GM12878 (cell line): ENCODE data around the gene LGALS4. TPM values are rescaled to one million over a fixed set of nuclear protein-coding genes. Genes with fewer than 3 reads are reported as not detected.

Experiments used
- ATAC-seq: fragments of 200-7000 bp; cut with Tn5 transposase; 3 replicates; pipeline ENCODE4 v1.9.1; 2020; ENCODE audit warnings: mild to moderate bottlenecking, moderate library complexity
- BruUV-seq: library from RNA; stranded (reverse); fragments of 400-500 nt; replicated peaks from 2 replicates; lab custom pipeline; 2021; lab: Mats Ljungman, UMichigan
- CTCF ChIA-PET: fragments of 300-600 bp; sonication (Branson Sonifier 250); formaldehyde crosslinking; extraction: SDS; loops from one replicate; lab custom pipeline; 2021; ENCODE audit warnings: inconsistent platforms; lab: Yijun Ruan, JAX
- POLR2A ChIA-PET: fragments of 350-600 bp; formaldehyde crosslinking; extraction: SDS; loops from one replicate; lab custom pipeline; 2021; ENCODE audit warnings: inconsistent platforms; lab: Charles Lee
- RAD21 ChIA-PET: fragments of 300-600 bp; sonication (Branson Sonifier 250); formaldehyde crosslinking; loops from one replicate; lab custom pipeline; 2023; ENCODE audit warnings: antibody characterized with exemption; ENCODE audit not compliant: unreplicated experiment; lab: Charles Lee
- SMC1A ChIA-PET: fragments of 300-600 bp; sonication (Branson Sonifier 250); formaldehyde crosslinking; loops from one replicate; lab custom pipeline; 2023; ENCODE audit not compliant: unreplicated experiment, uncharacterized antibody; lab: Charles Lee
- DNase-seq: peaks from one replicate; pipeline ENCODE4 v3.0.0-alpha.2; 2011; ENCODE audit warnings: low read depth, low spot score
- FAIRE-seq: peaks from 3 replicates; lab custom pipeline; 2011; peaks lifted over from hg19 to GRCh38; lab: Jason Lieb, UNC
- H2AFZ ChIP-seq: 2 replicates; pipeline ENCODE4 v1.6.0; 2011; ENCODE audit warnings: low read depth, low read length, control low read depth; ENCODE audit not compliant: control insufficient read depth
- H3K27ac ChIP-seq: 2 replicates; pipeline ENCODE4 v1.5.1; 2011; ENCODE audit warnings: control low read depth; ENCODE audit not compliant: control insufficient read depth, insufficient read depth
- H3K27me3 ChIP-seq, 2 experiments: replicated peaks in 1 of 2; 2 replicates each; pipeline versions ENCODE4 v1.6.0 to v1.6.1; 2011; ENCODE audit warnings: low read length in 1 of 2; ENCODE audit not compliant: control insufficient read depth in 2 of 2, insufficient read depth in 2 of 2
- H3K36me3 ChIP-seq, 2 experiments: 2 replicates each; pipeline ENCODE4 v1.5.1; 2011; ENCODE audit warnings: low read length in 1 of 2; ENCODE audit not compliant: control insufficient read depth in 2 of 2, insufficient read depth in 2 of 2
- H3K4me1 ChIP-seq: 2 replicates; pipeline ENCODE4 v1.6.1; 2011; ENCODE audit warnings: mild to moderate bottlenecking, low read length, moderate library complexity, mixed read lengths; ENCODE audit not compliant: control insufficient read depth, insufficient read depth
- H3K4me2 ChIP-seq: 2 replicates; pipeline ENCODE4 v1.6.0; 2011; ENCODE audit warnings: control low read depth; ENCODE audit not compliant: control insufficient read depth, insufficient read depth
- H3K4me3 ChIP-seq: fragments of 200-600 bp; sonication (generic); 2 replicates; pipeline ENCODE4 v1.5.1; 2016
- H3K79me2 ChIP-seq: 2 replicates; pipeline ENCODE4 v1.6.0; 2011; ENCODE audit warnings: low read length; ENCODE audit not compliant: control insufficient read depth, insufficient read depth
- H3K9ac ChIP-seq: 2 replicates; pipeline ENCODE4 v1.8.0; 2011; ENCODE audit warnings: low read length, control low read depth, mixed read lengths; ENCODE audit not compliant: control insufficient read depth, insufficient read depth
- H3K9me3 ChIP-seq: replicated peaks from 3 replicates; pipeline ENCODE4 v1.5.1; 2011; ENCODE audit warnings: mild to moderate bottlenecking, low read length; ENCODE audit not compliant: control insufficient read depth, insufficient read depth
- H4K20me1 ChIP-seq: 2 replicates; pipeline ENCODE4 v1.6.0; 2011; ENCODE audit not compliant: control insufficient read depth, insufficient read depth
- MYC ChIP-seq: IDR thresholded peaks from 2 replicates; pipeline ENCODE4 v1.6.1; 2011; ENCODE audit warnings: mild to moderate bottlenecking, low read length, moderate library complexity, inconsistent platforms; ENCODE audit not compliant: insufficient read depth, insufficient replicate concordance, insufficient read length, severe bottlenecking
- POLR2A ChIP-seq: IDR thresholded peaks from 2 replicates; pipeline ENCODE4 v1.6.1; 2011; ENCODE audit warnings: low read depth, mild to moderate bottlenecking, low read length
- POLR2AphosphoS2 ChIP-seq: IDR thresholded peaks from 2 replicates; pipeline ENCODE4 v1.6.1; 2011; ENCODE audit warnings: low read depth, mild to moderate bottlenecking, low read length, improper control_type of control experiment, moderate library complexity
- RELA ChIP-seq: fragments of 450-650 bp; IDR thresholded peaks from 2 replicates; pipeline ENCODE4 v1.8.0; 2014; ENCODE audit warnings: borderline replicate concordance; ENCODE audit not compliant: partially characterized antibody
- STAT3 ChIP-seq: IDR thresholded peaks from 2 replicates; pipeline ENCODE4 v1.6.1; 2011; ENCODE audit warnings: low read depth, low read length, improper control_type of control experiment
- TCF3 ChIP-seq: IDR thresholded peaks from 2 replicates; pipeline ENCODE4 v1.6.1; 2012; ENCODE audit warnings: low read depth, mild to moderate bottlenecking, low read length, borderline replicate concordance; ENCODE audit not compliant: insufficient read depth
- WGBS: methylation state at CpG from one replicate; pipeline ENCODE4 v1.1.6; 2016; ENCODE audit warnings: low lambda C conversion rate; ENCODE audit not compliant: insufficient replicate concordance, insufficient coverage; ENCODE audit errors: missing lambda C conversion rate; 5-methylcytosine and 5-hydroxymethylcytosine counted together
- in situ Hi-C: fragments of 300-500 bp; cut with MboI; formaldehyde crosslinking; loops from 9 replicates; pipeline ENCODE4 v1.14.3; 2018; ENCODE audit warnings: mixed read lengths
- intact Hi-C: fragments of 100-400 bp; cut with micrococcal nuclease; formaldehyde crosslinking; loops from one replicate; pipeline ENCODE4 v1.14.2; 2022; ENCODE audit not compliant: unreplicated experiment
- polyA plus RNA-seq, 11 experiments: library from polyadenylated mRNA; depleted of rRNA in 4 of 11; unstranded in 6 of 11; stranded (reverse) in 5 of 11; fragments of >200 nt; fragmentation: Nextera tagmentation in 4 of 11; fragmentation: Illumina TruSeq in 1 of 11; extraction: Ambion mirVana in 4 of 11; extraction: Trizol in 1 of 11; gene quantifications; 1 replicate in 1 of 11; 2 replicates in 10 of 11; pipeline versions ENCODE4 v1.2.1 to v1.2.3, GENCODE V29; 2011 to 2016; ENCODE audit warnings: inconsistent platforms in 2 of 11, missing spikeins in 2 of 11, low read depth in 1 of 11
- total RNA-seq, 4 experiments: library from RNA; depleted of rRNA in 3 of 4; stranded (reverse); fragments of >200 nt in 3 of 4; fragmentation: Illumina TruSeq in 1 of 4; extraction: Trizol in 1 of 4; gene quantifications; 2 replicates each; pipeline versions ENCODE4 v1.2.1 to v1.2.3, GENCODE V29; 2013 to 2021
- TF ChIP-seq, protein P1 (sequence below): IDR thresholded peaks from 2 replicates; pipeline ENCODE4 v1.6.1; 2012; ENCODE audit warnings: low read depth, low read length, improper control_type of control experiment
- TF ChIP-seq, protein P2 (sequence below): fragments of 450-650 bp; IDR thresholded peaks from 2 replicates; pipeline ENCODE4 v1.6.1; 2017; ENCODE audit warnings: mild to moderate bottlenecking
- TF ChIP-seq, protein P3 (sequence below): fragments of 450-650 bp; IDR thresholded peaks from 2 replicates; pipeline ENCODE4 v1.6.1; 2018; ENCODE audit warnings: mild to moderate bottlenecking, low read depth, moderate library complexity; ENCODE audit not compliant: partially characterized antibody

Gene LGALS4
- total and polyA plus RNA-seq, 10 of the 15 experiments (the other 5 are each of a cell fraction or from before 2014, with no cell fraction given) = 0.13 to 2.1 (median 0.26) TPM; not detected in 4

DNA sequence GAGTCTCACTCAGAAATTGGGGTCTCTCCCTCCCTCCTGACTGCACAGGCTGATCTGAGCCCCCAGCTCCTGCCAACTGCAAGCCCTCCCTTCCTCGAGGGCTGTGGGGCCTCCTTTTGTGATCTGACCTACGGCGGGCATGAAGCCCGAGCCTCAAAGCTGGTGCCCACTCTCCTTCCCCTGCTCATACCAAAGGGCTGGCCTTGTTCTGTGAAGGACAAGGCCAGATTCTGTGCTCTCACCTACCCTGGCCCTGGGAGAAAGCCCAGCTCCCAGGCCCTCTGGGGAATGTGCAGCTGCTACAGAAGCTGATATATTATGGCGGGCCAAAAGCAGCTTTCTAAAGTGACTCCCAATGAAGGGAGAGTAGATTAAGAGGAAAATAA, 27.8 kb upstream of the LGALS4 start:
- H3K36me3 ChIP-seq = peaks cover 53 to 74% of the 10 kb centered on the region in 2 experiments
- RAD21 ChIA-PET = no interaction called here
- no TSS peak for BruUV-seq
- SMC1A ChIA-PET = no interaction called here
- H3K27ac ChIP-seq = no peak overlapping the region
- DNase-seq = no peak
- in situ Hi-C loops = no loop called here
- H2AFZ ChIP-seq = no peak overlapping the region
- POLR2A ChIA-PET = interaction anchor here (0.6 to 0.7 kb wide), 2 partner anchors 8 to 9 kb away, joined by 3 read pairs; no protein-coding TSS in a partner anchor
- H3K9ac ChIP-seq = no peak overlapping the region
- peaks cover 25% of the 10 kb centered on the region for H3K79me2 ChIP-seq
- H3K4me2 ChIP-seq = no peak overlapping the region
- CTCF ChIA-PET = interaction anchor here (1.1 kb wide), 1 partner anchor 29 kb away, joined by 3 read pairs; no protein-coding TSS in a partner anchor
- no peaks in the 10 kb centered on the region for H3K9me3 ChIP-seq
- H3K4me1 ChIP-seq = peaks cover 23% of the 10 kb centered on the region
- no peak for FAIRE-seq
- H3K4me3 ChIP-seq = no peak overlapping the region
- peaks cover 6% of the 10 kb centered on the region for H4K20me1 ChIP-seq
- TF ChIP-seq MYC = no peak
- TF ChIP-seq POLR2A = peak; percentile 49; the same call in 1 of the 2 replicates
- TF ChIP-seq, protein P1, sequence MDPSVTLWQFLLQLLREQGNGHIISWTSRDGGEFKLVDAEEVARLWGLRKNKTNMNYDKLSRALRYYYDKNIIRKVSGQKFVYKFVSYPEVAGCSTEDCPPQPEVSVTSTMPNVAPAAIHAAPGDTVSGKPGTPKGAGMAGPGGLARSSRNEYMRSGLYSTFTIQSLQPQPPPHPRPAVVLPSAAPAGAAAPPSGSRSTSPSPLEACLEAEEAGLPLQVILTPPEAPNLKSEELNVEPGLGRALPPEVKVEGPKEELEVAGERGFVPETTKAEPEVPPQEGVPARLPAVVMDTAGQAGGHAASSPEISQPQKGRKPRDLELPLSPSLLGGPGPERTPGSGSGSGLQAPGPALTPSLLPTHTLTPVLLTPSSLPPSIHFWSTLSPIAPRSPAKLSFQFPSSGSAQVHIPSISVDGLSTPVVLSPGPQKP = no peak
- H3K27me3 ChIP-seq = no peaks in the 10 kb centered on the region
- 96% methylated on average over 5 of the region's 5 CpGs for WGBS
- intact Hi-C loops = no loop called here
- ATAC-seq = no peak

DNA sequence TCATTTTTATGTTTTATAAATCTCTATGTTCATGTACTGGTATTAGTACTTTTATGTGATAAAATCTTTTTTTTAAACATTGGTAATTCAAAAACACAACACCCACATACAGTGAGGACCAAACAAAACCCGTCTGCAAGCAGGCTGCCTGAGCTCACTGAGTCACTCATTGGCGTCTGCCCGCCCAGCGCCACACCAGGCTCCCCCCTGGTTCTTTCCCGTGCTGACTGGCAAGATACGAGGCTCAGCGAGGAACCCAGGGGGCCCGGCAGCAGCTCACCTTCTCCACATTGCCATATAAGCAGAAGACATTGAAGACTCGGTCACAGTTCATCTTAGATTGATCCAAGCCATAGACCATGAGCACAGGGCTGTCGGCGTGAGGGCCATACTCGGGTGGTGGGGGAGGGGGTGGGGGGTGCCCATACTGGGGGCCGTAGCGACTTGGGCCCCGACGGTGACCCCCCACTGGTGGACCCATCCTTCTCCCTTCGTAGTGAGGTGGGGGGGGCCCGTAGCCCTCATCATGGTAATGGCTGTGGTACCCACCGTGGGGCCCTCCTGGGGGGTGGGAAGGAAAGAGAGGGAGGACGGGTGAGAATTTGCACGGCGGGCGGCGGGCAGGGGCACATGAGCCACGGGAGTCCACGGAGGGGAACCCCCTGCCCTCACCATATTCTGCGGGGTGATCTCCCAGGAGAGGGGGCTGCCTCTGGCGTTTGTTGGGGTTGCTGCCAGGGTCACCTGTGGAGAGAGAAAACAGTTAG, 27.3 kb upstream of the LGALS4 start:
- DNase-seq = no peak
- no peak overlapping the region for H3K27ac ChIP-seq
- in situ Hi-C loops = no loop called here
- peaks cover 6% of the 10 kb centered on the region for H4K20me1 ChIP-seq
- peaks cover 20% of the 10 kb centered on the region for H3K4me1 ChIP-seq
- H3K4me2 ChIP-seq = no peak overlapping the region
- H3K4me3 ChIP-seq = no peak overlapping the region
- intact Hi-C loops = loop anchor here (10.0 kb wide), 2 partner anchors 45 to 295 kb away; no protein-coding TSS in a partner anchor
- H2AFZ ChIP-seq = no peak overlapping the region
- H3K79me2 ChIP-seq = peaks cover 20% of the 10 kb centered on the region
- 85% methylated on average over 22 of the region's 28 CpGs for WGBS
- ChIA-PET RAD21 (no interaction called here), POLR2A (interaction anchor here (0.6 kb wide), 1 partner anchor 7 kb away, joined by 3 read pairs; no protein-coding TSS in a partner anchor), SMC1A (no interaction called here), CTCF (interaction anchor here (1.1 kb wide), 1 partner anchor 29 kb away, joined by 3 read pairs; no protein-coding TSS in a partner anchor)
- no peak for FAIRE-seq
- H3K9ac ChIP-seq = no peak overlapping the region
- peaks cover 52 to 70% of the 10 kb centered on the region in 2 experiments for H3K36me3 ChIP-seq
- BruUV-seq = no TSS peak
- no peaks in the 10 kb centered on the region for H3K9me3 ChIP-seq
- no peak for ATAC-seq
- H3K27me3 ChIP-seq = no peaks in the 10 kb centered on the region
- TF ChIP-seq TCF3 = no peak
- peak; percentile 49; the same call in 1 of the 2 replicates for TF ChIP-seq POLR2AphosphoS2
- TF ChIP-seq, protein P2, sequence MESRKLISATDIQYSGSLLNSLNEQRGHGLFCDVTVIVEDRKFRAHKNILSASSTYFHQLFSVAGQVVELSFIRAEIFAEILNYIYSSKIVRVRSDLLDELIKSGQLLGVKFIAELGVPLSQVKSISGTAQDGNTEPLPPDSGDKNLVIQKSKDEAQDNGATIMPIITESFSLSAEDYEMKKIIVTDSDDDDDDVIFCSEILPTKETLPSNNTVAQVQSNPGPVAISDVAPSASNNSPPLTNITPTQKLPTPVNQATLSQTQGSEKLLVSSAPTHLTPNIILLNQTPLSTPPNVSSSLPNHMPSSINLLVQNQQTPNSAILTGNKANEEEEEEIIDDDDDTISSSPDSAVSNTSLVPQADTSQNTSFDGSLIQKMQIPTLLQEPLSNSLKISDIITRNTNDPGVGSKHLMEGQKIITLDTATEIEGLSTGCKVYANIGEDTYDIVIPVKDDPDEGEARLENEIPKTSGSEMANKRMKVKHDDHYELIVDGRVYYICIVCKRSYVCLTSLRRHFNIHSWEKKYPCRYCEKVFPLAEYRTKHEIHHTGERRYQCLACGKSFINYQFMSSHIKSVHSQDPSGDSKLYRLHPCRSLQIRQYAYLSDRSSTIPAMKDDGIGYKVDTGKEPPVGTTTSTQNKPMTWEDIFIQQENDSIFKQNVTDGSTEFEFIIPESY = no peak
- TF ChIP-seq, protein P3, sequence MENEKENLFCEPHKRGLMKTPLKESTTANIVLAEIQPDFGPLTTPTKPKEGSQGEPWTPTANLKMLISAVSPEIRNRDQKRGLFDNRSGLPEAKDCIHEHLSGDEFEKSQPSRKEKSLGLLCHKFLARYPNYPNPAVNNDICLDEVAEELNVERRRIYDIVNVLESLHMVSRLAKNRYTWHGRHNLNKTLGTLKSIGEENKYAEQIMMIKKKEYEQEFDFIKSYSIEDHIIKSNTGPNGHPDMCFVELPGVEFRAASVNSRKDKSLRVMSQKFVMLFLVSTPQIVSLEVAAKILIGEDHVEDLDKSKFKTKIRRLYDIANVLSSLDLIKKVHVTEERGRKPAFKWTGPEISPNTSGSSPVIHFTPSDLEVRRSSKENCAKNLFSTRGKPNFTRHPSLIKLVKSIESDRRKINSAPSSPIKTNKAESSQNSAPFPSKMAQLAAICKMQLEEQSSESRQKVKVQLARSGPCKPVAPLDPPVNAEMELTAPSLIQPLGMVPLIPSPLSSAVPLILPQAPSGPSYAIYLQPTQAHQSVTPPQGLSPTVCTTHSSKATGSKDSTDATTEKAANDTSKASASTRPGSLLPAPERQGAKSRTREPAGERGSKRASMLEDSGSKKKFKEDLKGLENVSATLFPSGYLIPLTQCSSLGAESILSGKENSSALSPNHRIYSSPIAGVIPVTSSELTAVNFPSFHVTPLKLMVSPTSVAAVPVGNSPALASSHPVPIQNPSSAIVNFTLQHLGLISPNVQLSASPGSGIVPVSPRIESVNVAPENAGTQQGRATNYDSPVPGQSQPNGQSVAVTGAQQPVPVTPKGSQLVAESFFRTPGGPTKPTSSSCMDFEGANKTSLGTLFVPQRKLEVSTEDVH = no peak
- no peak for TF ChIP-seq RELA
- no peak for TF ChIP-seq STAT3
